ENCODE data around the gene TAGLN2. TPM values are rescaled to one million over a fixed set of nuclear protein-coding genes. Genes with fewer than 3 reads are reported as not detected.

The TAGLN2 gene
- total and polyA plus RNA-seq, 10 of the 15 experiments (the other 5 are each of a cell fraction or from before 2014, with no cell fraction given), result 155 to 611 (median 363) TPM

- no peak for TF ChIP-seq ZNF592 (IDR thresholded peaks at IDR 0.05)
- TF ChIP-seq ETV6 (conservative IDR thresholded peaks at IDR 0.05 in 1 of 2, IDR thresholded peaks at IDR 0.05 in 1 of 2; ENCODE audit: borderline replicate concordance in 1 of 2, low read depth in 1 of 2), result peak in 1 of 2 experiments; percentile 90; a peak in 2 of 4 replicates
- TF ChIP-seq TARDBP (IDR thresholded peaks at IDR 0.05; ENCODE audit: borderline replicate concordance), result no peak
- no peak for TF ChIP-seq SIX5 (IDR thresholded peaks at IDR 0.05; ENCODE audit: low read depth, low read length, severe bottlenecking)
- no peak for TF ChIP-seq NR2F1 (conservative IDR thresholded peaks at IDR 0.05)
- no peak for TF ChIP-seq CEBPZ (IDR thresholded peaks at IDR 0.05; ENCODE audit: low read depth, low read length)
- no peak for TF ChIP-seq TBL1XR1 (IDR thresholded peaks at IDR 0.05; ENCODE audit: low read depth, low read length)
- no peak for TF ChIP-seq TCF12 (IDR thresholded peaks at IDR 0.05; ENCODE audit: low read depth, low read length)
- no peak for TF ChIP-seq BCL3 (IDR thresholded peaks at IDR 0.05; ENCODE audit: borderline replicate concordance, insufficient read depth, low read depth, low read length, poor library complexity, severe bottlenecking)
- no peak for TF ChIP-seq BACH1 (IDR thresholded peaks at IDR 0.05; ENCODE audit: borderline replicate concordance)
- TF ChIP-seq BCL11A (IDR thresholded peaks at IDR 0.05; ENCODE audit: low read depth, low read length), result peak; percentile 89
- no peak for TF ChIP-seq NR2C1 (IDR thresholded peaks at IDR 0.05)
- TF ChIP-seq BRCA1 (IDR thresholded peaks at IDR 0.05; ENCODE audit: low read depth, low read length), result no peak
- no peak for TF ChIP-seq HSF1 (IDR thresholded peaks at IDR 0.05; ENCODE audit: low read depth, low read length)
- TF ChIP-seq ZNF24 (IDR thresholded peaks at IDR 0.05), result no peak
- TF ChIP-seq RUNX3 (IDR thresholded peaks at IDR 0.05; ENCODE audit: low read length), result peak; percentile 66
- no peak for TF ChIP-seq CHD4 (IDR thresholded peaks at IDR 0.05)
- no peak for TF ChIP-seq LARP7 (IDR thresholded peaks at IDR 0.05)
- TF ChIP-seq MTA3 (IDR thresholded peaks at IDR 0.05; ENCODE audit: borderline replicate concordance, low read length), result no peak
- no peak for TF ChIP-seq SMARCA5 (IDR thresholded peaks at IDR 0.05)
- peak; percentile 49; the same call in 1 of the 2 replicates for TF ChIP-seq ATF2 (IDR thresholded peaks at IDR 0.05; ENCODE audit: low read length)
Measured at GRCh38 chr1:159889821-159890252, 35.5 kb downstream of the TAGLN2 start (continued).

Data from GM12878 (cell line).